SK-N-SH treated with all-trans-retinoic acid at 6 μM for 48 hours (cell line): Measurements from ENCODE around the gene COX4I2.

Source experiments
- ATAC-seq: fragments of 200-7000 bp; cut with Tn5 transposase; 3 replicates; pipeline ENCODE4 v1.9.1; 2020; ENCODE audit warnings: mild to moderate bottlenecking, moderate library complexity
- ARNTL ChIP-seq: fragments of 450-650 bp; formaldehyde crosslinking; IDR thresholded peaks from 2 replicates; pipeline ENCODE4 v1.5.0; 2020; ENCODE audit warnings: low read depth, mild to moderate bottlenecking, moderate library complexity, borderline replicate concordance
- BACH2 ChIP-seq: fragments of 250-450 bp; sonication (Bioruptor Pico); IDR thresholded peaks from 2 replicates; pipeline ENCODE4 v1.9.0; 2021; ENCODE audit warnings: mild to moderate bottlenecking, borderline replicate concordance
- CREB5 ChIP-seq: fragments of 250-450 bp; sonication (Bioruptor Pico); IDR thresholded peaks from 2 replicates; pipeline ENCODE4 v1.5.1; 2020; ENCODE audit warnings: low read depth, mild to moderate bottlenecking, moderate library complexity
- CSDC2 ChIP-seq: fragments of 250-450 bp; sonication (Bioruptor Pico); IDR thresholded peaks from 2 replicates; pipeline ENCODE4 v1.5.0; 2020; ENCODE audit warnings: mild to moderate bottlenecking, moderate library complexity
- CSRNP3 ChIP-seq: fragments of 250-450 bp; sonication (Bioruptor Pico); IDR thresholded peaks from 2 replicates; pipeline ENCODE4 v1.5.1; 2021; ENCODE audit warnings: mild to moderate bottlenecking, moderate library complexity
- ESRRG ChIP-seq: fragments of 250-450 bp; sonication (Bioruptor Pico); IDR thresholded peaks from 2 replicates; pipeline ENCODE4 v1.6.1; 2021; ENCODE audit warnings: mild to moderate bottlenecking
- GLIS3 ChIP-seq: fragments of 250-450 bp; sonication (Bioruptor Pico); IDR thresholded peaks from 2 replicates; pipeline ENCODE4 v1.5.0; 2020; ENCODE audit warnings: mild to moderate bottlenecking, moderate library complexity
- ISL1 ChIP-seq: fragments of 250-450 bp; sonication (Bioruptor Pico); IDR thresholded peaks from 2 replicates; pipeline ENCODE4 v2.1.2; 2022; ENCODE audit warnings: mild to moderate bottlenecking, moderate library complexity
- OSR1 ChIP-seq: fragments of 250-450 bp; sonication (Bioruptor Pico); IDR thresholded peaks from 2 replicates; pipeline ENCODE4 v1.8.0; 2022; ENCODE audit warnings: moderate library complexity, mild to moderate bottlenecking, inconsistent platforms
- PATZ1 ChIP-seq: fragments of 250-450 bp; sonication (Bioruptor Pico); IDR thresholded peaks from 2 replicates; pipeline ENCODE4 v1.8.0; 2020; ENCODE audit warnings: mild to moderate bottlenecking, moderate library complexity, borderline replicate concordance
- POU6F1 ChIP-seq: fragments of 250-450 bp; sonication (Bioruptor Pico); IDR thresholded peaks from 2 replicates; pipeline ENCODE4 v1.8.0; 2021; ENCODE audit warnings: low read depth, mild to moderate bottlenecking, moderate library complexity, borderline replicate concordance
- PPARA ChIP-seq: fragments of 250-450 bp; sonication (Bioruptor Pico); IDR thresholded peaks from 2 replicates; pipeline ENCODE4 v1.5.0; 2020; ENCODE audit warnings: mild to moderate bottlenecking, borderline replicate concordance
- RARB ChIP-seq: fragments of 250-450 bp; sonication (Bioruptor Pico); IDR thresholded peaks from 2 replicates; pipeline ENCODE4 v1.8.0; 2021; ENCODE audit warnings: mild to moderate bottlenecking, moderate library complexity
- SNAI2 ChIP-seq: fragments of 250-450 bp; sonication (Bioruptor Pico); IDR thresholded peaks from 2 replicates; pipeline ENCODE4 v1.5.0; 2020; ENCODE audit warnings: mild to moderate bottlenecking, moderate library complexity
- TCF4 ChIP-seq: fragments of 250-450 bp; sonication (Bioruptor Pico); IDR thresholded peaks from 2 replicates; pipeline ENCODE4 v1.8.0; 2021; ENCODE audit warnings: mild to moderate bottlenecking, moderate library complexity, borderline replicate concordance
- TOX ChIP-seq: fragments of 250-450 bp; sonication (Bioruptor Pico); IDR thresholded peaks from 2 replicates; pipeline ENCODE4 v1.8.0; 2021; ENCODE audit warnings: mild to moderate bottlenecking, moderate library complexity, borderline replicate concordance
- TSHZ2 ChIP-seq: fragments of 250-450 bp; sonication (Bioruptor Pico); IDR thresholded peaks from 2 replicates; pipeline ENCODE4 v1.5.0; 2020; ENCODE audit warnings: mild to moderate bottlenecking, moderate library complexity
- ZC3H10 ChIP-seq: fragments of 250-450 bp; sonication (Bioruptor Pico); IDR thresholded peaks from 2 replicates; pipeline ENCODE4 v1.5.1; 2021; ENCODE audit warnings: mild to moderate bottlenecking, moderate library complexity
- ZFP3 ChIP-seq: fragments of 250-450 bp; sonication (Bioruptor Pico); IDR thresholded peaks from 2 replicates; pipeline ENCODE4 v1.5.0; 2020; ENCODE audit warnings: mild to moderate bottlenecking, moderate library complexity
- ZFP30 ChIP-seq: fragments of 450-650 bp; formaldehyde crosslinking; IDR thresholded peaks from 2 replicates; pipeline ENCODE4 v1.5.0; 2022; ENCODE audit warnings: mild to moderate bottlenecking, moderate library complexity
- ZNF565 ChIP-seq: fragments of 450-650 bp; formaldehyde crosslinking; conservative IDR thresholded peaks from 2 replicates; pipeline ENCODE4 v1.5.0; 2020; ENCODE audit warnings: low read depth, mild to moderate bottlenecking, moderate library complexity
- ZNF70 ChIP-seq: fragments of 450-650 bp; formaldehyde crosslinking; IDR thresholded peaks from 2 replicates; pipeline ENCODE4 v1.5.0; 2020; ENCODE audit warnings: mild to moderate bottlenecking, moderate library complexity
- ZNF8 ChIP-seq: fragments of 450-650 bp; formaldehyde crosslinking; IDR thresholded peaks from 2 replicates; pipeline ENCODE4 v1.5.0; 2020; ENCODE audit warnings: mild to moderate bottlenecking, moderate library complexity

COX4I2 gene

GRCh38 chr20:31632548-31633338, 5.0 kb upstream of the COX4I2 start (continued):
- no peak for TF ChIP-seq OSR1 (CRISPR knock-in tag)
- no peak for TF ChIP-seq BACH2

- no peak for ATAC-seq
- TF ChIP-seq ARNTL (no peak), TCF4 (CRISPR knock-in tag) (no peak), ZNF8 (CRISPR knock-in tag) (no peak), ISL1 (no peak), GLIS3 (no peak), ZFP30 (CRISPR knock-in tag) (no peak)
These were observed 4.3 kb upstream of the COX4I2 start for GRCh38 chr20:31633339-31633914.

- ATAC-seq = no peak
- TF ChIP-seq SNAI2 (CRISPR knock-in tag) (no peak), ZFP3 (CRISPR knock-in tag) (no peak), CREB5 (CRISPR knock-in tag) (no peak), ZNF8 (CRISPR knock-in tag) (no peak), CSRNP3 (CRISPR knock-in tag) (no peak), TCF4 (CRISPR knock-in tag) (no peak), BACH2 (no peak), OSR1 (CRISPR knock-in tag) (no peak), CSDC2 (CRISPR knock-in tag) (no peak), PPARA (no peak), ZFP30 (CRISPR knock-in tag) (no peak), ZNF70 (CRISPR knock-in tag) (no peak), ISL1 (no peak), TOX (no peak), RARB (CRISPR knock-in tag) (no peak), ZC3H10 (CRISPR knock-in tag) (no peak), PATZ1 (CRISPR knock-in tag) (no peak), ARNTL (no peak)
These were observed 605 bp downstream of the COX4I2 start for GRCh38 chr20:31638317-31638716.

GRCh38 chr20:31638816-31639215, 1.1 kb downstream of the COX4I2 start:
- TF ChIP-seq CREB5 (CRISPR knock-in tag) (no peak), OSR1 (CRISPR knock-in tag) (no peak), SNAI2 (CRISPR knock-in tag) (no peak), CSRNP3 (CRISPR knock-in tag) (no peak), ZFP30 (CRISPR knock-in tag) (no peak), ESRRG (no peak), ZNF8 (CRISPR knock-in tag) (no peak), TOX (no peak), ZNF565 (CRISPR knock-in tag) (no peak), ZNF70 (CRISPR knock-in tag) (no peak), POU6F1 (CRISPR knock-in tag) (no peak), TSHZ2 (CRISPR knock-in tag) (no peak), GLIS3 (no peak), CSDC2 (CRISPR knock-in tag) (no peak), ARNTL (no peak), BACH2 (no peak)
- ATAC-seq = no peak
